OCI-LY1 (cell line): Measurements from ENCODE around the gene UBE2Z.
"Not testable (repeated sequence)": the region's sequence is repeated elsewhere in the genome, so short reads cannot be mapped to it uniquely, and the experiment has no call there.

Experiments used
- CTCF ChIP-seq: fragments of 200-600 bp; sonication (generic), shearing (Covaris generic); IDR thresholded peaks from 2 replicates; pipeline ENCODE4 v1.5.1; 2017; ENCODE audit warnings: mild to moderate bottlenecking, antibody characterized with exemption, low read length, moderate library complexity, mixed read lengths
- EZH2 ChIP-seq: fragments of 200-600 bp; sonication (generic), shearing (Covaris generic); IDR thresholded peaks from 2 replicates; pipeline ENCODE4 v1.8.0; 2017; ENCODE audit warnings: borderline replicate concordance, mixed run types, mild to moderate bottlenecking, antibody characterized with exemption, low read length, moderate library complexity, mixed read lengths

- TF ChIP-seq CTCF, EZH2: not testable (repeated sequence)
These were observed 37.0 kb downstream of the UBE2Z start for GRCh38 chr17:48945261-48945651.
